ENCODE data around the gene LCNL1. TPM values are rescaled to one million over a fixed set of nuclear protein-coding genes. Genes with fewer than 3 reads are reported as not detected.

The LCNL1 gene
- total and polyA plus RNA-seq, 2 of the 13 experiments (the other 11 are each of a cell fraction or from before 2014, with no cell fraction given), result not detected

DNA sequence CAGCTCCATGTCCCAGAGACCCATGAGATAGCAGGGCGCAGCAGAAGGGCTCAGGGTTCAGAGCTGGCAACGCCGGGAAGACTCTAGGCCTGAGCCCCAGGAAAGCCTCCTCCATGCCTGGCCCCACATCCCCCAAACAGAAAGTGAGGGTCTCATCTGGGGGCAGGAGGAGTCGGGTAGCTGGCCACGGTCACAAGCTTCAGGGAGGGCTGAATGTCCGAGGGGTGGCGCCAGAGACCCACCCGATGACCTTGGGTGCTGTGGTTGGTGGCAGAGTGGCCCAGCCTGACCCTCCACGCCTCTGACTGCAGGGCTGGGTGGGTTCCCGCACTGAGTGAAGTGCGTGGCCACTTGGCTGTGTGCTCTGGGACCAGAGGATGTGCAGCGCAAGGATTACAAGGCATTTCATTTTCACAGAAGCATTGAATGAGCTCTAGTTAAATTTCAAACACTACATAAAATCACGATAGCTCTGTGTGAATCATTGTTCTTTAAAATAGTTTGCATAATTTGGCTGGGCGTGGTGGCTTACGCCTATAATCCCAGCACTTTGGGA, 34.8 kb upstream of the LCNL1 start (continued):
- TF ChIP-seq, protein P1, sequence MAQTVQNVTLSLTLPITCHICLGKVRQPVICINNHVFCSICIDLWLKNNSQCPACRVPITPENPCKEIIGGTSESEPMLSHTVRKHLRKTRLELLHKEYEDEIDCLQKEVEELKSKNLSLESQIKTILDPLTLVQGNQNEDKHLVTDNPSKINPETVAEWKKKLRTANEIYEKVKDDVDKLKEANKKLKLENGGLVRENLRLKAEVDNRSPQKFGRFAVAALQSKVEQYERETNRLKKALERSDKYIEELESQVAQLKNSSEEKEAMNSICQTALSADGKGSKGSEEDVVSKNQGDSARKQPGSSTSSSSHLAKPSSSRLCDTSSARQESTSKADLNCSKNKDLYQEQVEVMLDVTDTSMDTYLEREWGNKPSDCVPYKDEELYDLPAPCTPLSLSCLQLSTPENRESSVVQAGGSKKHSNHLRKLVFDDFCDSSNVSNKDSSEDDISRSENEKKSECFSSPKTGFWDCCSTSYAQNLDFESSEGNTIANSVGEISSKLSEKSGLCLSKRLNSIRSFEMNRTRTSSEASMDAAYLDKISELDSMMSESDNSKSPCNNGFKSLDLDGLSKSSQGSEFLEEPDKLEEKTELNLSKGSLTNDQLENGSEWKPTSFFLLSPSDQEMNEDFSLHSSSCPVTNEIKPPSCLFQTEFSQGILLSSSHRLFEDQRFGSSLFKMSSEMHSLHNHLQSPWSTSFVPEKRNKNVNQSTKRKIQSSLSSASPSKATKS (CRISPR knock-in tag; IDR thresholded peaks at IDR 0.05), result no peak
- TF ChIP-seq, protein P2, sequence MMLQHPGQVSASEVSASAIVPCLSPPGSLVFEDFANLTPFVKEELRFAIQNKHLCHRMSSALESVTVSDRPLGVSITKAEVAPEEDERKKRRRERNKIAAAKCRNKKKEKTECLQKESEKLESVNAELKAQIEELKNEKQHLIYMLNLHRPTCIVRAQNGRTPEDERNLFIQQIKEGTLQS (CRISPR knock-in tag; IDR thresholded peaks at IDR 0.05), result no peak
- peak; percentile 87 for TF ChIP-seq RAD21 (CRISPR knock-in tag; IDR thresholded peaks at IDR 0.05)
- TF ChIP-seq, protein P3, sequence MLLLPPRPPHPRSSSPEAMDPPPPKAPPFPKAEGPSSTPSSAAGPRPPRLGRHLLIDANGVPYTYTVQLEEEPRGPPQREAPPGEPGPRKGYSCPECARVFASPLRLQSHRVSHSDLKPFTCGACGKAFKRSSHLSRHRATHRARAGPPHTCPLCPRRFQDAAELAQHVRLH (CRISPR knock-in tag; IDR thresholded peaks at IDR 0.05; ENCODE audit: borderline replicate concordance, low read depth), result peak; percentile 75; the same call in 1 of the 2 replicates
- no peak; a peak in 1 of 4 replicates for TF ChIP-seq NR2F1 (CRISPR knock-in tag; IDR thresholded peaks at IDR 0.05)
- peak in 1 of 2 experiments; percentile 32; a peak in 1 of 4 replicates for TF ChIP-seq KLF16 (CRISPR knock-in tag; IDR thresholded peaks at IDR 0.05)
- TF ChIP-seq, protein P4, sequence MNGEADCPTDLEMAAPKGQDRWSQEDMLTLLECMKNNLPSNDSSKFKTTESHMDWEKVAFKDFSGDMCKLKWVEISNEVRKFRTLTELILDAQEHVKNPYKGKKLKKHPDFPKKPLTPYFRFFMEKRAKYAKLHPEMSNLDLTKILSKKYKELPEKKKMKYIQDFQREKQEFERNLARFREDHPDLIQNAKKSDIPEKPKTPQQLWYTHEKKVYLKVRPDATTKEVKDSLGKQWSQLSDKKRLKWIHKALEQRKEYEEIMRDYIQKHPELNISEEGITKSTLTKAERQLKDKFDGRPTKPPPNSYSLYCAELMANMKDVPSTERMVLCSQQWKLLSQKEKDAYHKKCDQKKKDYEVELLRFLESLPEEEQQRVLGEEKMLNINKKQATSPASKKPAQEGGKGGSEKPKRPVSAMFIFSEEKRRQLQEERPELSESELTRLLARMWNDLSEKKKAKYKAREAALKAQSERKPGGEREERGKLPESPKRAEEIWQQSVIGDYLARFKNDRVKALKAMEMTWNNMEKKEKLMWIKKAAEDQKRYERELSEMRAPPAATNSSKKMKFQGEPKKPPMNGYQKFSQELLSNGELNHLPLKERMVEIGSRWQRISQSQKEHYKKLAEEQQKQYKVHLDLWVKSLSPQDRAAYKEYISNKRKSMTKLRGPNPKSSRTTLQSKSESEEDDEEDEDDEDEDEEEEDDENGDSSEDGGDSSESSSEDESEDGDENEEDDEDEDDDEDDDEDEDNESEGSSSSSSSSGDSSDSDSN (CRISPR knock-in tag; IDR thresholded peaks at IDR 0.05), result peak; percentile 44; the same call in 1 of the 2 replicates
- TF ChIP-seq RXRA (CRISPR knock-in tag; IDR thresholded peaks at IDR 0.05), result peak; percentile 73; the same call in 1 of the 2 replicates
- peak; percentile 52; the same call in 1 of the 2 replicates for TF ChIP-seq HDAC1 (CRISPR knock-in tag; IDR thresholded peaks at IDR 0.05)
- TF ChIP-seq, protein P5, sequence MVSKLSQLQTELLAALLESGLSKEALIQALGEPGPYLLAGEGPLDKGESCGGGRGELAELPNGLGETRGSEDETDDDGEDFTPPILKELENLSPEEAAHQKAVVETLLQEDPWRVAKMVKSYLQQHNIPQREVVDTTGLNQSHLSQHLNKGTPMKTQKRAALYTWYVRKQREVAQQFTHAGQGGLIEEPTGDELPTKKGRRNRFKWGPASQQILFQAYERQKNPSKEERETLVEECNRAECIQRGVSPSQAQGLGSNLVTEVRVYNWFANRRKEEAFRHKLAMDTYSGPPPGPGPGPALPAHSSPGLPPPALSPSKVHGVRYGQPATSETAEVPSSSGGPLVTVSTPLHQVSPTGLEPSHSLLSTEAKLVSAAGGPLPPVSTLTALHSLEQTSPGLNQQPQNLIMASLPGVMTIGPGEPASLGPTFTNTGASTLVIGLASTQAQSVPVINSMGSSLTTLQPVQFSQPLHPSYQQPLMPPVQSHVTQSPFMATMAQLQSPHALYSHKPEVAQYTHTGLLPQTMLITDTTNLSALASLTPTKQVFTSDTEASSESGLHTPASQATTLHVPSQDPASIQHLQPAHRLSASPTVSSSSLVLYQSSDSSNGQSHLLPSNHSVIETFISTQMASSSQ (IDR thresholded peaks at IDR 0.05; ENCODE audit: low read depth), result no peak
- TF ChIP-seq, protein P5 (CRISPR knock-in tag; IDR thresholded peaks at IDR 0.05; ENCODE audit: borderline replicate concordance), result peak; percentile 18; the same call in 1 of the 2 replicates
- TF ChIP-seq DNMT3B (CRISPR knock-in tag; conservative IDR thresholded peaks at IDR 0.05), result no peak
- TF ChIP-seq ZFX (CRISPR knock-in tag; IDR thresholded peaks at IDR 0.05; ENCODE audit: low read depth), result peak; percentile 54
- TF ChIP-seq, protein P6, sequence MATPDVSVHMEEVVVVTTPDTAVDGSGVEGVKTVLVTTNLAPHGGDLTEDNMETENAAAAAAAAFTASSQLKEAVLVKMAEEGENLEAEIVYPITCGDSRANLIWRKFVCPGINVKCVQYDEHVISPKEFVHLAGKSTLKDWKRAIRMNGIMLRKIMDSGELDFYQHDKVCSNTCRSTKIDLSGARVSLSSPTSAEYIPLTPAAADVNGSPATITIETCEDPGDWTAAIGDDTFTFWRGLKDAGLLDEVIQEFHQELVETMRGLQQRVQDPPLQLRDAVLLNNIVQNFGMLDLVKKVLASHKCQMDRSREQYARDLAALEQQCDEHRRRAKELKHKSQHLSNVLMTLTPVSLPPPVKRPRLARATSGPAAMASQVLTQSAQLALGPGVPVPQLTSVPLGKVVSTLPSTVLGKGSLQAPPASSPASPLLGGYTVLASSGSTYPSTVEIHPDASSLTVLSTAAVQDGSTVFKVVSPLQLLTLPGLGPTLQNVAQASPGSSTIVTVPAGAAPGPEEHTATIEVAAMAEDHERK (CRISPR knock-in tag; IDR thresholded peaks at IDR 0.05; ENCODE audit: low read depth), result no peak
- no peak for TF ChIP-seq ZNF292 (CRISPR knock-in tag; IDR thresholded peaks at IDR 0.05; ENCODE audit: borderline replicate concordance, low read depth)
